Suppressor macrophage (primary cell): ENCODE results near the gene ING5.
A peak's percentile ranks its signal among the peaks of the same experiment; 100 is the strongest.

Source experiments
- DNase-seq, 4 experiments: peaks; one replicate each; pipeline ENCODE4 v3.0.0-alpha.2; 2020 to 2022

Gene ING5

GRCh38 chr2:241706537-241706936 lies 4.7 kb downstream of the ING5 start:
- no peak for DNase-seq

- DNase-seq = no peak
These were observed 7.0 kb downstream of the ING5 start for GRCh38 chr2:241708879-241709278.

GRCh38 chr2:241719093-241719492 lies 17.3 kb downstream of the ING5 start:
- DNase-seq = no peak

GRCh38 chr2:241720099-241720498 lies 18.3 kb downstream of the ING5 start:
- no peak for DNase-seq

GRCh38 chr2:241720560-241720959 lies 18.7 kb downstream of the ING5 start:
- DNase-seq = no peak

- no peak for DNase-seq
These were observed 20.0 kb downstream of the ING5 start for GRCh38 chr2:241721852-241722251.

- no peak for DNase-seq
These were observed 21.1 kb downstream of the ING5 start for GRCh38 chr2:241722896-241723454.

- no peak for DNase-seq
These were observed 22.6 kb downstream of the ING5 start for GRCh38 chr2:241724259-241724974.

GRCh38 chr2:241724975-241725870 lies 23.4 kb downstream of the ING5 start:
- DNase-seq = no peak

GRCh38 chr2:241726459-241726858 lies 24.6 kb downstream of the ING5 start:
- DNase-seq = no peak

- no peak for DNase-seq
These were observed 26.2 kb downstream of the ING5 start for GRCh38 chr2:241728000-241728399.

- no peak for DNase-seq
These were observed 26.8 kb downstream of the ING5 start for GRCh38 chr2:241728627-241729026.

GRCh38 chr2:241729868-241730267 lies 28.0 kb downstream of the ING5 start:
- DNase-seq = no peak

GRCh38 chr2:241730671-241731293 lies 28.9 kb downstream of the ING5 start:
- DNase-seq = peak; percentile 36 to 76 (median 70)

GRCh38 chr2:241732513-241733186 lies 30.8 kb downstream of the ING5 start:
- DNase-seq = peak; percentile 39 to 52 (median 46)

GRCh38 chr2:241733391-241734207 lies 31.8 kb downstream of the ING5 start:
- no peak for DNase-seq

- no peak for DNase-seq
These were observed 32.3 kb downstream of the ING5 start for GRCh38 chr2:241734208-241734466.

- peak; percentile 95 to 98 (median 97) for DNase-seq
These were observed 32.8 kb downstream of the ING5 start, which contains the start of gene D2HGDH for GRCh38 chr2:241734467-241735208. D2HGDH (plus strand) TSS chr2:241734630; CDS start chr2:241735225, 595 bp downstream.

GRCh38 chr2:241736111-241736510 lies 34.3 kb downstream of the ING5 start:
- DNase-seq = no peak

- no peak for DNase-seq
These were observed 36.3 kb downstream of the ING5 start for GRCh38 chr2:241738040-241738686.
